GM12878 (cell line): ENCODE data around the gene ATP1A3. TPM values are rescaled to one million over a fixed set of nuclear protein-coding genes. Genes with fewer than 3 reads are reported as not detected.

ENCODE experiments used
- ATAC-seq: fragments of 200-7000 bp; cut with Tn5 transposase; 3 replicates; pipeline ENCODE4 v1.9.1; 2020; ENCODE audit warnings: mild to moderate bottlenecking, moderate library complexity
- BruUV-seq: library from RNA; stranded (reverse); fragments of 400-500 nt; replicated peaks from 2 replicates; lab custom pipeline; 2021; lab: Mats Ljungman, UMichigan
- CTCF ChIA-PET: fragments of 300-600 bp; sonication (Branson Sonifier 250); formaldehyde crosslinking; extraction: SDS; loops from one replicate; lab custom pipeline; 2021; ENCODE audit warnings: inconsistent platforms; lab: Yijun Ruan, JAX
- POLR2A ChIA-PET: fragments of 350-600 bp; formaldehyde crosslinking; extraction: SDS; loops from one replicate; lab custom pipeline; 2021; ENCODE audit warnings: inconsistent platforms; lab: Charles Lee
- RAD21 ChIA-PET: fragments of 300-600 bp; sonication (Branson Sonifier 250); formaldehyde crosslinking; loops from one replicate; lab custom pipeline; 2023; ENCODE audit warnings: antibody characterized with exemption; ENCODE audit not compliant: unreplicated experiment; lab: Charles Lee
- SMC1A ChIA-PET: fragments of 300-600 bp; sonication (Branson Sonifier 250); formaldehyde crosslinking; loops from one replicate; lab custom pipeline; 2023; ENCODE audit not compliant: unreplicated experiment, uncharacterized antibody; lab: Charles Lee
- DNase-seq: peaks from one replicate; pipeline ENCODE4 v3.0.0-alpha.2; 2011; ENCODE audit warnings: low read depth, low spot score
- FAIRE-seq: peaks from 3 replicates; lab custom pipeline; 2011; peaks lifted over from hg19 to GRCh38; lab: Jason Lieb, UNC
- H2AFZ ChIP-seq: 2 replicates; pipeline ENCODE4 v1.6.0; 2011; ENCODE audit warnings: low read depth, low read length, control low read depth; ENCODE audit not compliant: control insufficient read depth
- H3K27ac ChIP-seq: 2 replicates; pipeline ENCODE4 v1.5.1; 2011; ENCODE audit warnings: control low read depth; ENCODE audit not compliant: control insufficient read depth, insufficient read depth
- H3K27me3 ChIP-seq, 2 experiments: replicated peaks in 1 of 2; 2 replicates each; pipeline versions ENCODE4 v1.6.0 to v1.6.1; 2011; ENCODE audit warnings: low read length in 1 of 2; ENCODE audit not compliant: control insufficient read depth in 2 of 2, insufficient read depth in 2 of 2
- H3K36me3 ChIP-seq, 2 experiments: 2 replicates each; pipeline ENCODE4 v1.5.1; 2011; ENCODE audit warnings: low read length in 1 of 2; ENCODE audit not compliant: control insufficient read depth in 2 of 2, insufficient read depth in 2 of 2
- H3K4me1 ChIP-seq: 2 replicates; pipeline ENCODE4 v1.6.1; 2011; ENCODE audit warnings: mild to moderate bottlenecking, low read length, moderate library complexity, mixed read lengths; ENCODE audit not compliant: control insufficient read depth, insufficient read depth
- H3K4me2 ChIP-seq: 2 replicates; pipeline ENCODE4 v1.6.0; 2011; ENCODE audit warnings: control low read depth; ENCODE audit not compliant: control insufficient read depth, insufficient read depth
- H3K4me3 ChIP-seq: fragments of 200-600 bp; sonication (generic); 2 replicates; pipeline ENCODE4 v1.5.1; 2016
- H3K79me2 ChIP-seq: 2 replicates; pipeline ENCODE4 v1.6.0; 2011; ENCODE audit warnings: low read length; ENCODE audit not compliant: control insufficient read depth, insufficient read depth
- H3K9ac ChIP-seq: 2 replicates; pipeline ENCODE4 v1.8.0; 2011; ENCODE audit warnings: low read length, control low read depth, mixed read lengths; ENCODE audit not compliant: control insufficient read depth, insufficient read depth
- H3K9me3 ChIP-seq: replicated peaks from 3 replicates; pipeline ENCODE4 v1.5.1; 2011; ENCODE audit warnings: mild to moderate bottlenecking, low read length; ENCODE audit not compliant: control insufficient read depth, insufficient read depth
- H4K20me1 ChIP-seq: 2 replicates; pipeline ENCODE4 v1.6.0; 2011; ENCODE audit not compliant: control insufficient read depth, insufficient read depth
- BCL11A ChIP-seq: IDR thresholded peaks from 2 replicates; pipeline ENCODE4 v1.6.1; 2011; ENCODE audit warnings: low read depth, low read length
- E4F1 ChIP-seq: fragments of 450-650 bp; IDR thresholded peaks from 2 replicates; pipeline ENCODE4 v1.6.1; 2018; ENCODE audit warnings: borderline replicate concordance, mild to moderate bottlenecking; ENCODE audit not compliant: partially characterized antibody
- ETV6 ChIP-seq, 2 experiments: fragments of 450-650 bp in 1 of 2; IDR thresholded peaks in 1 of 2; conservative IDR thresholded peaks in 1 of 2; 2 replicates each; pipeline ENCODE4 v1.6.1; 2014; ENCODE audit warnings: antibody characterized with exemption in 1 of 2, borderline replicate concordance in 1 of 2, low read depth in 1 of 2, mild to moderate bottlenecking in 1 of 2, moderate library complexity in 1 of 2
- HDAC2 ChIP-seq: fragments of 200-600 bp; sonication (generic); IDR thresholded peaks from 2 replicates; pipeline ENCODE4 v1.6.1; 2017
- LARP7 ChIP-seq: fragments of 450-650 bp; IDR thresholded peaks from 2 replicates; pipeline ENCODE4 v1.6.1; 2017; ENCODE audit warnings: mild to moderate bottlenecking
- TAF1 ChIP-seq: IDR thresholded peaks from 2 replicates; pipeline ENCODE4 v1.6.1; 2011; ENCODE audit warnings: mild to moderate bottlenecking, low read depth, low read length, borderline replicate concordance
- TCF12 ChIP-seq: IDR thresholded peaks from 2 replicates; pipeline ENCODE4 v1.6.1; 2011; ENCODE audit warnings: low read depth, mild to moderate bottlenecking, low read length
- ZBTB4 ChIP-seq: fragments of 450-650 bp; formaldehyde crosslinking; IDR thresholded peaks from 2 replicates; pipeline ENCODE4 v1.4.0; 2022; ENCODE audit warnings: mild to moderate bottlenecking, moderate library complexity
- WGBS: methylation state at CpG from one replicate; pipeline ENCODE4 v1.1.6; 2016; ENCODE audit warnings: low lambda C conversion rate; ENCODE audit not compliant: insufficient replicate concordance, insufficient coverage; ENCODE audit errors: missing lambda C conversion rate; 5-methylcytosine and 5-hydroxymethylcytosine counted together
- in situ Hi-C: fragments of 300-500 bp; cut with MboI; formaldehyde crosslinking; loops from 9 replicates; pipeline ENCODE4 v1.14.3; 2018; ENCODE audit warnings: mixed read lengths
- intact Hi-C: fragments of 100-400 bp; cut with micrococcal nuclease; formaldehyde crosslinking; loops from one replicate; pipeline ENCODE4 v1.14.2; 2022; ENCODE audit not compliant: unreplicated experiment
- polyA plus RNA-seq, 11 experiments: library from polyadenylated mRNA; depleted of rRNA in 4 of 11; unstranded in 6 of 11; stranded (reverse) in 5 of 11; fragments of >200 nt; fragmentation: Nextera tagmentation in 4 of 11; fragmentation: Illumina TruSeq in 1 of 11; extraction: Ambion mirVana in 4 of 11; extraction: Trizol in 1 of 11; gene quantifications; 1 replicate in 1 of 11; 2 replicates in 10 of 11; pipeline versions ENCODE4 v1.2.1 to v1.2.3, GENCODE V29; 2011 to 2016; ENCODE audit warnings: inconsistent platforms in 2 of 11, missing spikeins in 2 of 11, low read depth in 1 of 11
- total RNA-seq, 4 experiments: library from RNA; depleted of rRNA in 3 of 4; stranded (reverse); fragments of >200 nt in 3 of 4; fragmentation: Illumina TruSeq in 1 of 4; extraction: Trizol in 1 of 4; gene quantifications; 2 replicates each; pipeline versions ENCODE4 v1.2.1 to v1.2.3, GENCODE V29; 2013 to 2021
- TF ChIP-seq, protein P1 (sequence below): IDR thresholded peaks from 2 replicates; pipeline ENCODE4 v1.6.1; 2011; ENCODE audit warnings: borderline replicate concordance, low read depth, mild to moderate bottlenecking, moderate library complexity, low read length; ENCODE audit not compliant: insufficient read depth, poor library complexity, severe bottlenecking
- TF ChIP-seq, protein P2 (sequence below): IDR thresholded peaks from 2 replicates; pipeline ENCODE4 v1.6.1; 2011; ENCODE audit warnings: low read depth, low read length, improper control_type of control experiment, borderline replicate concordance

The ATP1A3 gene
- total and polyA plus RNA-seq, 10 of the 15 experiments (the other 5 are each of a cell fraction or from before 2014, with no cell fraction given) = 0.17 to 0.86 (median 0.32) TPM; not detected in 2

DNA sequence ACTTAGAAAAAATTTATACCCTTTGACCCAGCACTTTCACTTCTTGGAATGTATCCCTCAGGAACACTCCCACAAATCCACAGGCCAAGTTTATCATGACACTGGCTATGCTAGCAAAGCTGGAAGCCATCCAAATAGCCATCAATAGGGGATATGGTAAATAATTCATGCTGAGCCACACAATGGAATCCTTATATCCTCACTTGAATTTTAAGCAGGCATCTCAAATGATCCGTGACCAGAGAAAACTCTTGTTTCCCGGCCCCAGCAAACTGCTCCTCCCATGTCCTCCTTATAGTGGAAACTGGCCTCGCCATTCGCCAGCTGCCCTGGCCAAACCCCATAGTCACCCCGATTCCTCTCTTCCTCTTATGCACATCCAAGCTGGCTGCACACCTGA lies 38.4 kb upstream of the ATP1A3 start (continued):
- TF ChIP-seq E4F1 (no peak), LARP7 (no peak), TAF1 (no peak), BCL11A (no peak)
- TF ChIP-seq, all 136 proteins: peak for 0

- no peak overlapping the region for H3K4me3 ChIP-seq
- 30% methylated on average over 7 of the region's 7 CpGs for WGBS
- H3K79me2 ChIP-seq = no peaks in the 10 kb centered on the region
- ChIA-PET SMC1A (interaction anchor here (0.6 kb wide), 1 partner anchor 432 kb away, joined by 3 read pairs; no protein-coding TSS in a partner anchor), RAD21 (no interaction called here), CTCF (interaction anchor here (0.9 to 3.4 kb wide), 3 partner anchors 7 to 15 kb away, joined by 3 to 18 read pairs (median 15); no protein-coding TSS in a partner anchor), POLR2A (no interaction called here)
- no peaks in the 10 kb centered on the region for H3K36me3 ChIP-seq
- intact Hi-C loops = no loop called here
- no TSS peak for BruUV-seq
- no peaks in the 10 kb centered on the region for H3K4me1 ChIP-seq
- H2AFZ ChIP-seq = no peak overlapping the region
- no peak overlapping the region for H3K27ac ChIP-seq
- FAIRE-seq = no peak
- DNase-seq = no peak
- TF ChIP-seq, protein P1, sequence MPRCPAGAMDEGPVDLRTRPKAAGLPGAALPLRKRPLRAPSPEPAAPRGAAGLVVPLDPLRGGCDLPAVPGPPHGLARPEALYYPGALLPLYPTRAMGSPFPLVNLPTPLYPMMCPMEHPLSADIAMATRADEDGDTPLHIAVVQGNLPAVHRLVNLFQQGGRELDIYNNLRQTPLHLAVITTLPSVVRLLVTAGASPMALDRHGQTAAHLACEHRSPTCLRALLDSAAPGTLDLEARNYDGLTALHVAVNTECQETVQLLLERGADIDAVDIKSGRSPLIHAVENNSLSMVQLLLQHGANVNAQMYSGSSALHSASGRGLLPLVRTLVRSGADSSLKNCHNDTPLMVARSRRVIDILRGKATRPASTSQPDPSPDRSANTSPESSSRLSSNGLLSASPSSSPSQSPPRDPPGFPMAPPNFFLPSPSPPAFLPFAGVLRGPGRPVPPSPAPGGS = no peak
- TF ChIP-seq ETV6 (conservative IDR thresholded peaks at IDR 0.05 in 1 of 2, IDR thresholded peaks at IDR 0.05 in 1 of 2; ENCODE audit: borderline replicate concordance in 1 of 2, low read depth in 1 of 2) (no peak), TCF12 (no peak), ZBTB4 (CRISPR knock-in tag) (no peak), HDAC2 (no peak)
- TF ChIP-seq, protein P2, sequence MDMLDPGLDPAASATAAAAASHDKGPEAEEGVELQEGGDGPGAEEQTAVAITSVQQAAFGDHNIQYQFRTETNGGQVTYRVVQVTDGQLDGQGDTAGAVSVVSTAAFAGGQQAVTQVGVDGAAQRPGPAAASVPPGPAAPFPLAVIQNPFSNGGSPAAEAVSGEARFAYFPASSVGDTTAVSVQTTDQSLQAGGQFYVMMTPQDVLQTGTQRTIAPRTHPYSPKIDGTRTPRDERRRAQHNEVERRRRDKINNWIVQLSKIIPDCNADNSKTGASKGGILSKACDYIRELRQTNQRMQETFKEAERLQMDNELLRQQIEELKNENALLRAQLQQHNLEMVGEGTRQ = no peak
- H3K4me2 ChIP-seq = no peak overlapping the region
- H3K27me3 ChIP-seq = peaks cover 0 to 2% of the 10 kb centered on the region in 2 experiments; a peak in 1 of 4 replicates
- in situ Hi-C loops = no loop called here
- H3K9me3 ChIP-seq = no peaks in the 10 kb centered on the region
- no peak for ATAC-seq
- no peaks in the 10 kb centered on the region for H4K20me1 ChIP-seq
- no peak overlapping the region for H3K9ac ChIP-seq
Observed at GRCh38 chr19:42030645-42031440, 36.8 kb upstream of the ATP1A3 start.
